ENCODE data around the gene TRIM52.

DNA sequence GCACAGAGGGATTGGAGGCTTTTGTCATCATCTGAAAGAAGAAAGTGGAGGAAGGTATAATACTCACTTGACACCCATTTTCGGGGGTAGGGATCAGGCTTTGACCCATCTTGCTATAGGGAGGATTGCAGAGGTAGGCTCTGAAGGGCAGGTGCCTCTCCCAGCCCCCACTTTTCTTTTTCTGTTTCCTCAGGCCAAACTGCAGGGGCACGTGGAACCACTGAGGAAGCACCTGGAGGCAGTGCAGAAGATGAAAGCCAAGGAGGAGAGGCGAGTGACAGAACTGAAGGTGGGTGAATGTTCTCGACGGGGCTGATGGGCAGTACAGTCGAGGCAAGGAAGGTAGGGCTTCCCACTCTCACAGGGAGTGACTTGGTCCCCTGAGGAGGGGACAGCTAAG lies 30.4 kb downstream of the TRIM52 start:
- TF ChIP-seq, protein P1, sequence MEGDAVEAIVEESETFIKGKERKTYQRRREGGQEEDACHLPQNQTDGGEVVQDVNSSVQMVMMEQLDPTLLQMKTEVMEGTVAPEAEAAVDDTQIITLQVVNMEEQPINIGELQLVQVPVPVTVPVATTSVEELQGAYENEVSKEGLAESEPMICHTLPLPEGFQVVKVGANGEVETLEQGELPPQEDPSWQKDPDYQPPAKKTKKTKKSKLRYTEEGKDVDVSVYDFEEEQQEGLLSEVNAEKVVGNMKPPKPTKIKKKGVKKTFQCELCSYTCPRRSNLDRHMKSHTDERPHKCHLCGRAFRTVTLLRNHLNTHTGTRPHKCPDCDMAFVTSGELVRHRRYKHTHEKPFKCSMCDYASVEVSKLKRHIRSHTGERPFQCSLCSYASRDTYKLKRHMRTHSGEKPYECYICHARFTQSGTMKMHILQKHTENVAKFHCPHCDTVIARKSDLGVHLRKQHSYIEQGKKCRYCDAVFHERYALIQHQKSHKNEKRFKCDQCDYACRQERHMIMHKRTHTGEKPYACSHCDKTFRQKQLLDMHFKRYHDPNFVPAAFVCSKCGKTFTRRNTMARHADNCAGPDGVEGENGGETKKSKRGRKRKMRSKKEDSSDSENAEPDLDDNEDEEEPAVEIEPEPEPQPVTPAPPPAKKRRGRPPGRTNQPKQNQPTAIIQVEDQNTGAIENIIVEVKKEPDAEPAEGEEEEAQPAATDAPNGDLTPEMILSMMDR (IDR thresholded peaks at IDR 0.05): no peak
- TF ChIP-seq POLR2A (IDR thresholded peaks at IDR 0.05) (no peak), EP300 (IDR thresholded peaks at IDR 0.05) (no peak)

Measured in ovary (tissue), 3 donors.